HCEC 1CT (cell line): ENCODE measurements around the gene CDK4.
A peak's percentile ranks its signal among the peaks of the same experiment; 100 is the strongest.

ENCODE experiments used
- DNase-seq: peaks from one replicate; pipeline ENCODE4 v3.0.0-alpha.2; 2017

CDK4 gene

GRCh38 chr12:57771236-57771872, 19.2 kb upstream of the CDK4 start:
- peak; percentile 92 for DNase-seq

DNA sequence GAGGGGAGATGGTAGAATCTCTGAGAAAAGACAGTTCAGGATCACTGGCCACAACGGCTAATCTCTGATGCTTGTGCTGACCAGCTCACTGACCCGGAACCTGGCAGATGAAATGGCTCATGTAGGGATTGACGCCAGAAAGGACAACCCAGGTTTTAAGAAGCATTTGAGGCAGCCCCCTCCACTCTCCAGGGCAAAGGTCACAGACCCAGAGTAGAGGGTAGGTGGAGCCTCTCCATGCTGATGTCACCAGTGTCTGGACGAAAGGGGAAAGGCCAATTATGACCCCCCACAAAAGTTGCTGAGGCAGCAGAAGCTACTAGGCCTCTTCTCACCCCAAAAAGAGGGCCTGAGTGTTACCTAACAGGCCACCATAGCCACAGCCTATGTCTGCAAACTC, 18.6 kb upstream of the CDK4 start:
- no peak for DNase-seq

GRCh38 chr12:57769594-57769993, 17.5 kb upstream of the CDK4 start:
- DNase-seq = no peak

- DNase-seq = no peak
Observed at GRCh38 chr12:57767876-57768275, 15.8 kb upstream of the CDK4 start.

- no peak for DNase-seq
Observed at GRCh38 chr12:57767305-57767698, 15.2 kb upstream of the CDK4 start.

- no peak for DNase-seq
Observed at GRCh38 chr12:57766464-57767304, 14.6 kb upstream of the CDK4 start, which contains the start of gene CYP27B1. CYP27B1 (minus strand) TSS chr12:57767078; CDS start chr12:57767041, 37 bp downstream.

DNA sequence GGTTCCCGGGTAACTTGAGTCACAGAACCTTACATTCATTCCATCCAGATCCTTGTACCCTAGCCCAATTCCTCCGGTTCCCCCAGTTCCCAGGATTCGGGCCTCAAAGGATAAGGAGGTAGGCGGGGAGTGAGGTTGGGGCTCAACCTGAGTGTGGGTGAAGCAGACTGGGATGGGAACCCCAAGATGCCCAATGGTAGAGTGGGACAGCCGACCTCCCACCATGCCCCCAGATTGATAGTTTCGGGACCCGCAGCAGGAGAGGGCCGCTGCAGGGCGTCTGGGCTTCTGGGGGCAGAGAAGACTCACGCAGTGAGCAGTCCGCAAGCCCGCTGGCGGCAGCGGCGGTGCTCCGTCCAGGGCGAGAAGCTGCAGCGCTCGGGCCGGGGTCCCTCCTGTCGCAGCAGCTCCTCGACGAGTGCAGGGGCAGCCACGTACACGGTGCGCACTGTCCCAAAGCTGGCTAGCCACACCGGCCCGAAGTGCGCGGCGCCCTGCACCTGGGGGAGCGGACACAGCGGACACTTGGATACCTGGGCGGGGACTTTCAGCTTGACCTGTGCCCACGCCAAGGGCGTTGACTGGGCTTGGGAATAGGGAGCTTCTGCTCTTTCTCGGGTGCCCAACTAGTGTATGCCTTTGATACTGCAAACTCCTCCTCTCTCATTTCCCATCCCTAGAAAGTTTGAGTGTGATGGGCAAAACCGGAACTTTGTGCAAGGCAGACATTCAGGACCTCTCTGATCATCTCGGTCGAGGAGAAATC, 13.8 kb upstream of the CDK4 start:
- no peak for DNase-seq

GRCh38 chr12:57765003-57765697, 13.0 kb upstream of the CDK4 start:
- peak; percentile 28 for DNase-seq

GRCh38 chr12:57764662-57765002, 12.5 kb upstream of the CDK4 start:
- DNase-seq = no peak

DNA sequence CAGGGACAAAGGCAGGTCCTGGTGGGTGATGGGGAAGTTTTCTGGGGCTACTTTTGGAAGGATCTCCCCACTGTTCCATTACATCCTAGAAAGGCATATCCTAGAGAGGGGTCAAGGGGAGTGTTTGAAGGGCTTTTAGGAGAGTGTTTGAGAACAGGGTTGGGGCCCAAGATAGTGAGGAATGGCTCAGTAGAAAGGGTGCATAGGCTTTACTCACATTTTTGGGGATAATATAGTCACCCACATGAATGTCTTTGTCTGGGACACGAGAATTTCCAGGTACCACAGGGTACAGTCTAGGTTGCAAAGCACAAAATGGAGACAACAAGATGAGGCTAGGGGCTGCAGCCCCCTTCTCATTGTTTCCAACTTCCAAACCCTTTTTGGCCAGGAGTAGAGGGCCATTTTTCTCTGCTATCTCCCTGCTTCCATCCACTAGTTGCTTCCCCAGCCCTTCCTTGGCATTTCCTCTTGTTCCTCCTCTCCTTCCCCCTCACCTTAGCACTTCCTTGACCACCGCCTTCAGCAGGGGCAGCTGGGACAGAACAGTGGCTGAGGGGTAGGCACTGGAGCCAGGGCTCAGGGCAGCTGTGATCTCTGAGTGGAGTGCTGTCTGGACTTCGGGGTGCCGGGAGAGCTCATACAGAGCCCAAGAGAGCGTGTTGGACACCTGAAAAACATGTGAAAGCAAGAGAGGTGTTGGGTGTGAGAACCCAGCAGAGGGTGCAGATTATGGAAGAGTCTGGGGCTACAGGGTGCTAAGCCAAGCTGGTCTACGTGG, 12.0 kb upstream of the CDK4 start:
- no peak for DNase-seq

GRCh38 chr12:57762463-57762862, 10.4 kb upstream of the CDK4 start:
- peak; percentile 0 for DNase-seq

DNA sequence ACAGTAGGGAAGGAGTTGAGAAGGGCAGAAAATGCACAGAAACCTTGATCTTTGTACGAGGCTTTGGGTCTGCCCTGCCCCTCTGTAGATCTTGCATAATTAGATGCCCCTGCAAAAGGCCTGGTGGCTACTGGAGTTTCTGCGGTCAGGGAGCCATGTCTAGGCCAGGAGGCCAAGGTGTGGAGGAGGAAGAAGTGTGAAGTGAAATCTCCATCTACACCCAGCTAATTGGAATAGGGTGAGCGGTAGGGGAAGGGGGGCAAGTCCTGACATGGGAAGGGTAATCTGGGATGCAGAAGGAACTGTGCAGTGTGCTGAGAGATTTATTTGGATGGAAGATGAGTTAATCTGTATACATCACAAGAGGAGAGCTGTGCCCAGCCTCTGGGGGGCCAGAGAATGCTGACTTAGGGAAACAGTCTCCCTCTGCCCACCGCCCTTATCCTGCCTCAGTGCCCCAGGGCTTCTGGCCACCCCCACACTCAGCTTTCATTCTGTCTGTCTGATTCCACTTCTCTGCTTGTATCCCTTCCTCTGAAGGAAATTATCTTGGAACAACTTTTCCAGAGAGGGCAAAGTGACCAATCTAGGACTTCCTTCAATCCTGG, 9.4 kb upstream of the CDK4 start:
- DNase-seq = no peak

GRCh38 chr12:57760347-57760982, 8.4 kb upstream of the CDK4 start:
- DNase-seq = peak; percentile 0

DNA sequence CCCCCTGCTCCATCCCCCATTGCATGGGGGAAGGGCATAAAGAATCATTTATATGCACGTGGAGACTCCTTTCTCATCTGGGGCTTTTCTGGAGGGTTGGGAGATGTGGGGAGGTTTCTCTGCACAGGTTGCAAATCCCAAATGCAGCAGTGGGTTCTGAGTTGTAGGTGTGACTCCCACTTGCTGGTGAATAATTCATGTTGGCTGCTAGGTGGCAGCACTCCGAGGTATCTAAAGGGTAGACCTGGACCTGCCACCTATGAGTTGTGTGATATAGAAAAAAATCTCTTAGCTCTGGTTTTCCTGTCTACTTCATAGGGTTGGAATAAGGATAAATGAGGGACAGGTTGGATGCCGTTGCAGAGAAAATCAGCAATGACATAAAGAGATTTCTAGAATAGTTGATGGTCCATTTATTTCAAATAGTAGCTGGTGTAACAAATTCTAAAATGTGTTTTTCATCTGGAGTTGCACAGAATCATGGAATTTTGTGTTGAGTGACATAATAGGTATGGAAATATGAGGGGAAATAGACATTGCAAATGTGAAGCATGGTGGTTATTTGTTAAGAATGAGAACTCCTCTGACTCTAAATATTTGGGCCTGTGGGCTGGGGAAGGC, 7.4 kb upstream of the CDK4 start:
- peak; percentile 0 for DNase-seq

DNA sequence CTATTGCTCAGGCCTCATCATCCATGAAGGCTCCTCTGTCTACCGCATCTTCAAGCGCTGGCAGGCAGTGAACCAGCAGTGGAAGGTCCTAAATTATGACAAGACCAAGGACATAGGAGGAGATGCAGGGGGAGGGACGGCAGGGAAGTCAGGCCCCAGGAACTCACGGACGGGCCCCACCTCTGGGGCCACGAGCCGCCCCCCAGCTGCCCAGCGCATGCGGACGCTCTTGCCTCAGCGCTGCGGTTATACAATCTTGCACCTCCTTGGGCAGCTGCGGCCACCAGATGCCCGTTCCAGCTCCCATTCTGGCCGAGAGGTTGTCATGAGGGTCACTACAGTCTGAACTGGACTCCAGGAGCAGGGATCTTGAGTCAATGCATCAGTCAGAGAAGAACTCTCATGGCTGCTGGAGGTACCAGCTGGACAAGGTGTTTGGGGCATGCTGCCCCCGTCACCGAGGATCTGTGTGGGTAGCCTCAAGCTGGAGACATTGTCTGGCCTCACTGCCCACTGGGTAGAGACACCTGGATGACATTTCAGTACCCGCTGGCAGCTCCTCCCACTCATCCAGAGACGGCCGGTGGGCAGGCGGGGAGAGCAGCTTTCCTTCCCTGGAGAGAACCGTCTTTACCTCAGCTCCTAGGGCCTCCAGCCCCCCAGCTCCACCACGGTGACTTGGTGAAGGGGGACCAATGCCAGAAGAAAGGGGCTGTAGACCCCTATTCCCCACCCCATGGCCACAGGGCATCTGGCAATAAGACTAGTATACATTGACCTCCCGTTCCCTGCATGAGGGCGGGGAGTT, 6.6 kb upstream of the CDK4 start:
- DNase-seq = peak; percentile 0

DNA sequence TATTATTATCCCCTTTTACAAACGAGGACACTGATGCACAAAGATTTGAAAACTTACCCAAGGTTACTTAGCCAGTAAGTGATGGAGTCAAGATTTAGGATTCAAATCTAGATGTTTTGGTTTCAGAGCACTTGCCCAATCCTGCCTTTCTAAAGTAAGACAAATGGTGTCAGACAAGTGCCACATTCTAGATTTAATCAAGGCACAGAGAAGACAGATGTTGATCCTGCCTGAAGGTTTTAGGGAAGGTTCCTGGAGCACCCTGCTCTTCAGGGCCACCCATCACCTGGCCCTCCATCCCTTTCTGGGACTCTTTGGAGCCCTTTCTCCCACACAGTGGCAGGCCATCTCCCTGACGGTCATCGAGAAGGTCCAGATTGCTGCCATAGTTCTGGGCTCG, 5.7 kb upstream of the CDK4 start:
- no peak for DNase-seq

DNA sequence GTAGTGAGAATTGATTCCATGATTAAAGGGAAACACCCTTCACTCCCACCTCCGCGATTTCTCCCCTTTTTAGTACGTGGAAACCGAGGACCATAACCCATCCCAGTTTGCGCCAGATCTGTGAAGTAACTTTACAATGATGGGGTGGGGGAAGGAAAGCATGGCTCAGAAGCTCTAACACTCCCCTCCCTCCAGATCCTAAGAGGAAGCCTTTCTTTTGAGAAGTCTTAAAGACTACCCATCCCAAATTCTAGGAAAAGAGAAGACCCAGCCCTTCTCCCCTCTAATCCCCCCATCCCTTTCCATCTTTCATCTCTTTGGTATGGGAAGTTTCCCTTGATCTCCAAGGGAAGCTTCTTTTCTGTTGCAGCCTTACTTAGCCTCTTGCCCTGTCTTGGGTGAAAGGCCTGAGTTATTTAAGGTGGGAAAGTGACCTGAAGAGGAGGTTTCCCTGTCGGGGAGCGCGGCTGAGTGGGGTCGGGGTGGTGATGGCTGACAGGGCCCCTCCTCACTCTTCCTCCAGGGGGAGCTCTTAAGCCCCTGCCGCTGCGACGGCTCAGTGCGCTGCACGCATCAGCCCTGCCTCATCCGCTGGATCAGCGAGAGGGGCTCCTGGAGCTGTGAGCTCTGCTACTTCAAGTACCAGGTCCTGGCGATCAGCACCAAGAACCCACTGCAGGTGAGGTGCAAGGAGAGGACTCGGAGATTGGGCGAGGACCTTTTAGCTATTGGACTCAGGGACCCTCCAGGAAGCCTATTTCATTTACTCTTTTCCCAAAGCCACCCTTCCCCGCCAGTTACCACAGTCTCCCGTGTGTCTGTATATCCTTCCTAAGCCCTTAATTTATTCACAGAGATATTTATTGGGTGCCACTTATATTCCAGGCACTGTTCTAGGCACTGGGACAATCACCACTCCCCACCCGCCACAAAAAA, 4.6 kb upstream of the CDK4 start:
- DNase-seq = peak; percentile 0

DNA sequence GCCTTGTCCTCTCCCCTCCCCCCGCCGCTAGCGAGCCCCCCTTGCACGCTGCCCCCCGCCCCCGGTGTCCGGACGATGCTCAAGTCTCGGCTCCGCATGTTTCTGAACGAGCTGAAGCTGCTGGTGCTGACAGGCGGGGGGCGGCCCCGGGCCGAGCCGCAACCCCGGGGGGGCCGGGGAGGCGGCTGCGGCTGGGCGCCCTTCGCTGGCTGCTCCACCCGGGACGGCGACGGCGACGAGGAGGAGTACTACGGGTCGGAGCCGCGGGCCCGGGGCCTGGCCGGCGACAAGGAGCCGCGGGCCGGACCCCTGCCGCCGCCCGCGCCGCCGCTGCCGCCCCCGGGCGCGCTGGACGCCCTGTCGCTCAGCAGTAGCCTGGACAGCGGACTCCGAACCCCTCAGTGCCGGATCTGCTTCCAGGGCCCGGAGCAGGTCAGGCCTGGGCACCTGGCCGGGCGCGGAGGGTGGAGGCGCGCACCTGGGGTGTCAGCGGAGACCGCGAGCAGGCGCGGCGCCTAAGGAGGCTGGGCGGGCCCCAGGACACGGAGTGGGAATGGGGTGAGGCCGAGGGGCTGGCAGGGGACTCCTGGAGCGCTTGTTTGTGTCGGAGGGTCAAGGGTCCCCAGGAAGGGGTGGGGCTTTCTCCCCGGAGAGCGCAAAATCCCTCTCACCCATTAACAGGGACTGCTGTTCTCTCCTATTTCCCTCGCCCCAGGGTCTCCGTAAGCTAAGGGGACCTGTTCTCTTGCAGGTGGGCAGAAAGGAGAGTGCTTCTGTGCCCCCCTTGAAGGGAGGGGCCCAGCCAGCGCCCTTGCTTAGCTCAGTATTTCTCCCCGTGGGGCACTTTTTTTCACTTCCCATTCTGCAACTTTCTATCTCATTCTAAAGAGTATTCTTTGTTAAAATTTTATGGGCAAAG, 3.6 kb upstream of the CDK4 start:
- DNase-seq = peak; percentile 0
